ENCODE results near the gene RHBDL3.

DNA sequence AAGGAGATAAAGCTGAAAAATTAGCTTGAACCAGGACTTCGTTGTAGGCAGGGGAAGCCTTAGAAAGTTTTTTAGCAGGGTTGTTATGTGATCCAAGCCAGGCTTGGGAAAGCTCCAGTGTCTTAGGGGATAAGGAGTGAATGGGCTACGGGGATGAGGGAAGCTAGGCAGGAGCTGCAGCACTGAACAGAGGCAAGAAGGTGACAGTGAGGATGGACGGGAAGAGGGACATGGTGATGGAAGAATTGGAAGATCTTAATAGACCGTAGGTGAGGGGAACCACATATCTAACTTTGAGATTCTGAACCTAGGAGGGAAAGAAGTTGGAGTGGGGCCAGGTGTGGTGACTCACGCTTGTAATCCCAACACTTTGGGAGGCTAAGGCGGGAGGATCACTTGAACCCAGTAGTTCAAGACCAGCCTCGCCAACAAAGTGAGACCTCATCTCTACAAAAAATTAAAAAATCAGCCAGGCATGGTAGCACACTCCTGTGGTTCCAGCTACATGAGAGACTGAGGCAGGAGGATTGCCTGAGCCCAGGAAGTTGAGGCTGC is 3.2 kb downstream of the RHBDL3 start:
- TF ChIP-seq, protein P1, sequence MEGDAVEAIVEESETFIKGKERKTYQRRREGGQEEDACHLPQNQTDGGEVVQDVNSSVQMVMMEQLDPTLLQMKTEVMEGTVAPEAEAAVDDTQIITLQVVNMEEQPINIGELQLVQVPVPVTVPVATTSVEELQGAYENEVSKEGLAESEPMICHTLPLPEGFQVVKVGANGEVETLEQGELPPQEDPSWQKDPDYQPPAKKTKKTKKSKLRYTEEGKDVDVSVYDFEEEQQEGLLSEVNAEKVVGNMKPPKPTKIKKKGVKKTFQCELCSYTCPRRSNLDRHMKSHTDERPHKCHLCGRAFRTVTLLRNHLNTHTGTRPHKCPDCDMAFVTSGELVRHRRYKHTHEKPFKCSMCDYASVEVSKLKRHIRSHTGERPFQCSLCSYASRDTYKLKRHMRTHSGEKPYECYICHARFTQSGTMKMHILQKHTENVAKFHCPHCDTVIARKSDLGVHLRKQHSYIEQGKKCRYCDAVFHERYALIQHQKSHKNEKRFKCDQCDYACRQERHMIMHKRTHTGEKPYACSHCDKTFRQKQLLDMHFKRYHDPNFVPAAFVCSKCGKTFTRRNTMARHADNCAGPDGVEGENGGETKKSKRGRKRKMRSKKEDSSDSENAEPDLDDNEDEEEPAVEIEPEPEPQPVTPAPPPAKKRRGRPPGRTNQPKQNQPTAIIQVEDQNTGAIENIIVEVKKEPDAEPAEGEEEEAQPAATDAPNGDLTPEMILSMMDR (IDR thresholded peaks at IDR 0.05) = no peak
- TF ChIP-seq POLR2AphosphoS5 (IDR thresholded peaks at IDR 0.05) (no peak), POLR2A (IDR thresholded peaks at IDR 0.05) (no peak)
